Activated CD4-positive, CD25-positive, alpha-beta regulatory T cell (primary cell): ENCODE results near the gene TUB.

ENCODE experiments used
- DNase-seq, 4 experiments: peaks; one replicate each; lab custom pipeline; 2025; lab: John Stamatoyannopoulos, UW

The TUB gene

GRCh38 chr11:8080674-8081590 lies at the start of gene TUB:
TUB (plus strand) TSS chr11:8081211; CDS start chr11:8081511, 300 bp downstream.
- DNase-seq: no peak

- no peak for DNase-seq
Observed at GRCh38 chr11:8031248-8032115, 49.5 kb upstream of the TUB start.

- DNase-seq: no peak
Observed at GRCh38 chr11:8032122-8032521, 48.9 kb upstream of the TUB start.

- DNase-seq: no peak
Observed at GRCh38 chr11:8032576-8033304, 48.3 kb upstream of the TUB start.

- DNase-seq: peak in 3 of 4 experiments; percentile 8 to 13 (median 9)
Observed at GRCh38 chr11:8033305-8034105, 47.5 kb upstream of the TUB start.

- no peak for DNase-seq
Observed at GRCh38 chr11:8034106-8034585, 46.9 kb upstream of the TUB start.

GRCh38 chr11:8034604-8035190 lies 46.3 kb upstream of the TUB start:
- no peak for DNase-seq

GRCh38 chr11:8035200-8035855 lies 45.7 kb upstream of the TUB start:
- DNase-seq: no peak

- DNase-seq: no peak
Observed at GRCh38 chr11:8036002-8036802, 44.8 kb upstream of the TUB start.

- no peak for DNase-seq
Observed at GRCh38 chr11:8036986-8037385, 44.0 kb upstream of the TUB start.

- DNase-seq: no peak
Observed at GRCh38 chr11:8038393-8038792, 42.6 kb upstream of the TUB start.

GRCh38 chr11:8038811-8039529 lies 42.0 kb upstream of the TUB start:
- no peak for DNase-seq

- DNase-seq: no peak
Observed at GRCh38 chr11:8039530-8040260, 41.3 kb upstream of the TUB start.

- DNase-seq: no peak
Observed at GRCh38 chr11:8040261-8040920, 40.6 kb upstream of the TUB start.

GRCh38 chr11:8040921-8041285 lies 40.1 kb upstream of the TUB start:
- DNase-seq: no peak

GRCh38 chr11:8041576-8041975 lies 39.4 kb upstream of the TUB start:
- no peak for DNase-seq

GRCh38 chr11:8043756-8044155 lies 37.3 kb upstream of the TUB start:
- no peak for DNase-seq

GRCh38 chr11:8045839-8046238 lies 35.2 kb upstream of the TUB start:
- no peak for DNase-seq
